HG02840 (cell line): ENCODE measurements around the gene PITX1.
"Not testable (repeated sequence)": the region's sequence is repeated elsewhere in the genome, so short reads cannot be mapped to it uniquely, and the experiment has no call there.

Source experiments
- ATAC-seq: cut with Tn5 transposase; IDR thresholded peaks from one replicate; pipeline ENCODE4 v1.9.1; 2021; ENCODE audit warnings: mild to moderate bottlenecking, moderate library complexity, moderate number of reproducible peaks; ENCODE audit not compliant: unreplicated experiment, low FRiP score

The PITX1 gene

DNA sequence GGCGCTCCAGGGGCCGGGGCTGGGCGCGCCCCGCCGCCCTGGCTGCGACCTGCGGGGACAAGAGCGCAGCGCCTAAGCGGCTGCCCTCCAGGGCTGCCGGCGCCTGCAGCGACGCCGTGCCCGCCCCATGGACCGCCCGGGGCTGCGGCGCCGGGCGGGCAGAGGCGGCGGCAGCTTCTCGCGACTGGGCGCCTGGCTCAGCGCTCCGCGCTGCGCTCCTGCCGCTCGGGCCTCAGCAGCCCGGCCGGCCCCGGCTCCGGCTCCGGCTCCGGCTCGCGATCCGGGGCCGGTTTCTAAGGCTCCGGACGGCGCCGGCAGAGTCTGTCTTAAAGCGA lies at the start of gene PITX1:
TSS of gene PITX1 (minus strand) at position 328 of the 335 bp plus-strand sequence. CDS start 347 bp downstream, outside the sequence.
- ATAC-seq, result no peak

DNA sequence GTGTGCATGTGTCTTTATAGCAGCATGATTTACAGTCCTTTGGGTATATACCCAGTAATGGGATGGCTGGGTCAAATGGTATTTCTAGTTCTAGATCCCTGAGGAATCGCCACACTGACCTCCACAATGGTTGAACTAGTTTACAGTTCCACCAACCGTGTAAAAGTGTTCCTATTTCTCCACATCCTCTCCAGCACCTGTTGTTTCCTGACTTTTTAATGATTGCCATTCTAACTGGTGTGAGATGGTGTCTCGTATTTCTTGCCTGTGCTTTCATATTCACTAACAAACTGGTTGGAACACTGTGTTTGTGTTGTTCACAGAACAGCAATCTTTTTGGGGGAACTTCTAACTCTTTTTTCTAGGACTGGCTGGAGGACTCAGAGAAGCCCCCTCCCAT lies 49.3 kb upstream of the PITX1 start:
- ATAC-seq, result not testable (repeated sequence)

DNA sequence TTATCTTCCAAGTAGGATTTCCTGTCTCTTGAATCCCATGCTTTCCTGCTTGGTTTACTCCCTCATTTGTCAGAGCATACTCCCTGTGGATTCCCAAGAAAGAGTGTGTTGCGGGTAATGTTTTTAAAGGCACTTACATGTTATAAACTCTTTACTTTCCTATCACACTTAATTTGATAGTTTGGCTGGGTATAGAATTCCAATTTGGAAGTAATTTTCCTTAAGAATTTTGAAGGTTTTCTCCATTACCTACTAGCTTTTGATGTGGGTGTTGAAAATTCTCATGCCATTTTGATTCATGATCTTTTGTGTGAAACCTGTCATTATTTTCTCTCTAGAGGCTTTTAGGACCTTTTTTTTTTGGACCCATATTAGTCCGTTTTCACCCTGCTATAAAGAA lies 47.2 kb upstream of the PITX1 start:
- ATAC-seq, result no peak

DNA sequence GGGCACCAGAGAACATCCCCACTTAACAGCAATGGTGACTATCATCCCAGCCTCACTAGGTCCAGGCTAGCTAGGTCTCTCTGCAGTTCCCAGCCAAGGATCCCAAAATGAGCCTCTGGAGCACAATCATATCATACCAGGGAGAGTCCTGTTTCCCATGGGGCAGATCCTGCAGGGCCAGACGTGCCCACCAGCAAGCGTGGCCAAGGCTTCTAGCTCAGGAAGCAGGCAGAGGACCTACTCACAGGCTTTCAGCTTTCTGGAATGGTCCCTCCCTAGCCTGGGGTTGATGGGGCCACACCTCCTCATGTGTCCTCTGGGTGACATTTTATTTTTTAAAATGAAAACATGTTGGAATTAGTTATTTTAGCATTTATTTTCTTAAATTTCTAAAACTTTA lies 45.7 kb upstream of the PITX1 start:
- ATAC-seq, result no peak

DNA sequence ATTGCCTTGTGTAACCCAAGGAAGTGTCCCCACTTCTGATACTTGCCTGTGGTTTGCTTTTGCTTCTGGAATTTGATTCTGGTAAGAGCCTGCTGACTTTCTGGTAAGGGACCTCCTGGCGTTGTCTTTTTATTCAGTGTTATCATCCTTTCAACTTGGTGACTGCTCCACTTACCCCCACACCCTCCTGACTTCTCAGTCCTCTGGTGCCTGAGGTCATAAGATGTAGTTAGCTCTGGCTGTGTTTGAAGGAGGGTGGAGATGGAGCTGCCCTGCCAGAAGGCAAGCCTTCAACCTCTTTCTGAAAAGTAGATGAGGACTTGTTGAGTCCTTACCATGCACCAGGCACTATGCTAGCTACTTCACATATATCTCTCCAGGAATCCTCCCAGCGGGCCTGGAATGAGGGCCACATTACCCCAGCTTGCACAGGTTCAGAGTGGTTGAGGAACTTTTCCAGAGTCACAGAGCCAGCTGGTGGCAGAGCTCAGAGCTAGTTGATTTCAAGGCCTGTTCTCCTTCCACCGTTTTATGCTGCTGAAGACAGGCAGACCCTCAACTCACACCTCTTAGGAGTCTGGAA lies 45.2 kb upstream of the PITX1 start:
- ATAC-seq, result no peak

DNA sequence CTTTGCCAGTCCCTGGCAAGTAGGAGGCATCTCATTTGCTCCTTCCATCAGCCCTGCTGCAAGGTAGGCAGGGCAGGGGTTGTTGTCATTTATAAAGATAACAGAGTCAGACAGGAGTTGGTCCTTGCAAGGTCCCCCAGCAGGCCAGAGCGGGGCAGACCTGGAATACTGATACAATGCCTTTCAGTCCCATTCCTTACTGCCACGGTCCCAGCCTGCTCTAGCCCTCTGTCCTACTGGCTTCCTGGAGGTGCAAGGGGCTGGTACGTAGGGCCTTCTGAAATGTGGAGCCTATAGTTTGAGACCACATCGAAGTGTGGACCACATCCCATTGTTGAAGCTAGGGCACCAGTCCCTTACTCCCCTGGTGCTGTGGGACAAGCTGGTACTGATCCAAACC lies 42.8 kb upstream of the PITX1 start:
- ATAC-seq, result no peak

DNA sequence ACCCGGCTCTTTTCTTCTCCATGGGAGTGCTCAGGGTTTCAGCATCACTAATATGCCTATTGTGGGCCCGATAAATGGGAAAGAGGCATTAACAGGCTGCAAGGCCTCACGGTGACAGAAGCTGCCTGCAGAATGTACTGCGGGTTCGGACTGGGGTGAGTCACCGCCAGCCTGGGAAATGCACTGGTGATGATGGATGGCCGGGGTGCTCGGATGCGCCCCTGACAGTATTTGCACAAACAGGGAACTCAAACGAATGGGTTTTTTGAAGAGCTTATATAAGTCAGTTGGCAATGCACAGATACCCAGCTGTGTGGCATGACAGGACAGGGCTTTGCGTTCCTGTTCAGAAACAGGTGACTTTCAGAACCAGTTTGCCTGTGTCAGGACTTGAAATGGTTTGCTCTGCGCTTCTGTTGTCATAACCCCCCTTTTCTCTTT lies 42.0 kb upstream of the PITX1 start:
- ATAC-seq, result no peak

DNA sequence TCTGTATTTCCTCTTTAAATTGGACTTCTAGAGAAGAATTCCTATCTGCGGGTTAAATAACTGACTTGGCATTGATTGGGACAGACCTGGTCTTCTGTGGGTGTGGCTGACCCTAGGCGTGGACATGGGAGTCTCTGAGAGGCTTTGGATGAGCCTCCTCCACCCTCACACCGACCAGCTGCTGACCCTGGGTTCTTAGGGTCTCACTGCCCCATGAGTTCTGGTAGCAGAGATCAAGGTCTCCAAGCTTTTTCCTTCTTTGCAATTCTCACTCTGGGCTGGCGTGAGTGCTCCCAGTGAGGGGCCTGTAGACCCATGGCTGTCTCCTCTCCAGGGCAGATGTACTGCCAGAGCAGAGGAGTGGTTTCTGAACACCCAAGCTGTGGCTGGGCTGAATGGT lies 41.6 kb upstream of the PITX1 start:
- ATAC-seq, result no peak

DNA sequence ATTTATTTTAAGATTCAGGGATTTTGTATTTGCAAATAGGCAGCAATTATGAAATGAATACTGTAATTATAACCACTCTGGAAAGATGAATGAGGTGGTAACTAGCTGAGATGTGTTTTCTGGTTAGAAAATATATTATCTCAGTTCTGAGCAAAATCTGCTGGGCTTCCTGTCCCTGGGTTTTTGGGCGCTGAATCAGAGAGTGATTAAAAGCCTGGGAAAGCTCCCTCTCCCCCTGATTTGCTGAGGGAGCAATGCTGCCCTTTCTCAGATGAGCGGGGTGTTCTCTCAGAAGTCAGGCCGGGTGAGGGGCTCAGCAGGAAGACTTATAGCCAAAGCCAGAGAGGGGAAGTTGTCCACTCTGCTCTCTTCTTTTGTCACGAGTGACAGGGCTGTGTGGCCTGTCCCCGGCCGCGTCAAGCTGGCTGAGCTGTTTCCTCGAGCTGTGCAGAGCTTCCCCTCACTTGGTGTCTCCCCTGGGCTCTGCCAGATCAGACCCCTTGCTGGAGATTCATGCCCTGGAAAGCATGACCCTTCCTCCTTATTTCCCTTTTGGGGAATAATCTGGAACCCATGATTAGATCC lies 39.8 kb upstream of the PITX1 start:
- ATAC-seq, result no peak

DNA sequence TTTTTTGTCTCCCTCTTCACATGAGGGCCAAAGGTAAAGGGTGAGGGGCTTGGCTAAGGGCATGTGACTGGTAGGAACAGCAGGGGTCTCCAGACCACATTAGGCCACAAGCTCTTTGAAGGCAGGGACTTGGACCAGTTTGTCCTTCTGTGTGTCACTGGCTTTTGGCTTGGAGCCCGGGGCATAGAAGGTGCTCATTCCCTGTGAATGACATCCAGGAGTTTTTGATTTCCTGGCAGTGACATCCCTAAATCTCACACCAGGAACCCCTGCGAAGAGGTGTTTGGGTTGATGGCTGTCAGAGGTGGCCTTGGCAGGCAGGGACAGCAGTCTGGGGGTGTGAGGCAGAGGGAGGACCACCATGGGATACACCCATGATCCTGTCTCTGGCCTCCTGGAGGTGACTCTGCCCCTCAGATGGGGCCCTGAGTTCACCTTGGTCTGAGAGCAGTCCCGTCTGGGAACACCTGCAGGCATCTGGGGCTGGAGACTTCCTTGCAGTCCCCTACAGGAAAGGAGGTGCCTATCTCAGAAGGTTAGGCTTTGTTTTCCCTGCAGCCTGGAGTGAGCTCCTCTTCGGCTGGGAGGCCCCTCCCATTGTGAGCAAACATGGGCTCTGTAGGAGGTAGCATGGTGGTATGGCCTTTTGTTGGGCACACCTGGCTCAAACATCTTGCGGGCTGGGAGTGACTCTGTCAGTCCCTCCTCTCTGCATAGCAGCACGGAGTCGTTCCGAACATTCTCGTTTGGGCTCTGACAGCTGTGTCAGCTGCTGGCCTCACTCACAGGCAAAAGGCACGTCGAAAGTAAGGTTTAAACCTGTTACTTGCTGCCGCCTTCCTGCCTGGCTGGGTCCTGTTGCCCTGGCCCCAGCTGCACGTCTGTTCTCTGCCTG lies 38.6 kb upstream of the PITX1 start:
- ATAC-seq, result no peak

DNA sequence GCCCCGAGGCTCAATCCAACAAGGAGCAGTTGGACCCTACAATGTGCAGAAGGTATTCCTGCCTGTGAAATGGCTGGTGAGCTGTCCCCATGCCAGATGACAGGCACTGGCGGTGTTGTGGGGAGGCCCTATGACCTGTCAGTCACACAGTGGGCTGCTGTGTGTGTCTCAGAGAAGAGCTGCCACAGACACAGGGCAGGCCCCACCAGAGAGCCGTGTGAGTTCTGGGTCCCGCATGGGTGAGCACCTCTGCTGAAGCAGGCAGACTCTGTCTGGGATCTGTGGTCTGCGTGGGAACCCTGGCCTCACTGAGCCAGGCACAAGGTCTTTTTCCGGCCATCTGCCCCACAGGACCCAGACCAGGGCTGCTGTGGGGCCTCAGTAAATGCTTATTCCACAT lies 37.3 kb upstream of the PITX1 start:
- ATAC-seq, result no peak

DNA sequence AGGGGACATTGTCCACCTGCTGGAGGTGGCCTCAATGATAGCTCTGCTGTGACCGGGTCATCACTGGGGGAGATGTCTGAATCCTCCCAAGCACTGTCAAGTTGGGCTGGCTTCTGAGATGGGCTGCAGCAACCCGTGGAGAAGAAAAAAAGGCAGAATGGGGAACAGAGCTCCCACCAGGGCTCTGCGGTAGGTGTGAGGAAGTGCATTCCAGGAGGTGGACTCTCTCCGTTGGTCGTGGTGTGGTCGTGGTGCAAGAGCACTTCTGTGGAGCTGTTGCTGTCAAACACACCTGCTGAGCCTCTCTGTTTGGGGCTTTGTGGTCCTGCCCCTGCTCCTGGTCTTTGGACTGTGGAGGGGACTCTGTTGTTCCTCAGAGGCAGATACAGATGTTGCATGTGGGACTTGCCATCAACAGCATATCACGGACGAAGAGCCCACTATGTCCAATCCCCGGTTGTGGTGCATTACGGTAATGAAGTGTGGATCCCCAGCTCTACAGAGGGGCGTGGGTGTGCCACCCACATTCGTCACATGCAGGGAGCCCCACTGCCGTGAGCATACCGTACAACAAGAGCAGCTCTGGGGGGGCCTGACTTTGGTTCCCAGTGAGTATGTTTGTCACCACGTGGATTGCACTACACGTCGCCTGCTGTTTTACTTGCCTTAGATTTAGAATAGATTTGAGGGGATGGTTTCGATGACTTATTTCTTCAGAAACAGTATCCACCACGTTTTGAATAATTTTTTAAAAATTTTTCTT lies 36.0 kb upstream of the PITX1 start:
- ATAC-seq, result no peak

DNA sequence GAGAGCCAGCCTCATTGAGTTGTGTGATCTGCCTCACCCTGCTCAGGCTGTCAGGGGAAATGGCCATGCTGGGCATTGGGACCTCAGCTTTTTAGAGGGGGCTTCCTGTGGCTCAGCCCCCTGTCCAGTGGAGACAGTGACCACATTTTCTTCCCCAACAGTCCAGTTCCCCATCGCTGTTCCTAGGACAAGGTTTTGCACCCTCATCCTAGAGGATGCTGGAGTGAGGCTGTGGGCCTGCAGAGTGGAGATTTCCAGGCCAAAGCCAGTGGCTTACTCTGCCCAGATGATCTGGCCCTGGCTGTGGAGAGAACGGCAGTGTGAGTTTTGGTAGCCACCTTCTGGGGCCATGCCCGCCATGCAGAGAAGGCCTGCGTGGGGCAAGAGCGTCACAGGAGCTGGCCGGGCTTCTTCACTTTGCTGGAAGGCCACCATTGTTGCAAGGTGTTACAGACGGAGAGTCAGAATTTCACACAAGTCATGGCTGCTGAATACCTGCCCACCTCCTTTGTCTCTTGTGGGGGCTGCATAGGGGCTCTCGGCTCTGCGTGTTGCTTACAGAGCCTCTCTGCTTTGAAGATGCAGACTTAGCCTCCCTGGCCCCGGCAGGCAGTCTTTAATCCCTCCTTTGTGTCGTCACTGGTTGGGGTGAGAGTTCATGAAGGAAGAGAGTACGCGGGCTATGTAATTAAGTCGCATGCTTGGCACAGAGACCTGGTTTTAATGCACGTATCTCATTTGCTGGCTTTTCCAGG lies 35.2 kb upstream of the PITX1 start:
- ATAC-seq, result no peak

DNA sequence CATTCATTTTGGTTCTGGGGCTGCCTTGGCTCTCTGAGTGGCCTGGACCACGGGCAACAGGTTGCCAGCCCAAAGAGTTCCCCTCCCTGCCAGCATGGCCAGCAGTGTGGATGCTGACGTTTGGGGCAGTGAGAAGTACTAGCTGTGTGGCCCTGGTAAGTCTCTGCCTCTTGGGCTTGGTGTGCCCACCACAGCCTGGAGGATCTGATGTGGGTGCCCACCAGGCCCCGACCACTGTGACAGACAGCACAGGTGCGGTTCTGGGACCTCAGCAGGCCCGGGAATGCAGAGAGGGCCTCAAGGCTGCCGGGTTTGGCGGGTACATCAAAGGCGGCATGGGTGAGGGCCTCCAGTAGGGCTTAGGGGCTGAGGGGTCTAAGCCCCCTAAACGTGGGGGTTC lies 33.6 kb upstream of the PITX1 start:
- ATAC-seq, result no peak

DNA sequence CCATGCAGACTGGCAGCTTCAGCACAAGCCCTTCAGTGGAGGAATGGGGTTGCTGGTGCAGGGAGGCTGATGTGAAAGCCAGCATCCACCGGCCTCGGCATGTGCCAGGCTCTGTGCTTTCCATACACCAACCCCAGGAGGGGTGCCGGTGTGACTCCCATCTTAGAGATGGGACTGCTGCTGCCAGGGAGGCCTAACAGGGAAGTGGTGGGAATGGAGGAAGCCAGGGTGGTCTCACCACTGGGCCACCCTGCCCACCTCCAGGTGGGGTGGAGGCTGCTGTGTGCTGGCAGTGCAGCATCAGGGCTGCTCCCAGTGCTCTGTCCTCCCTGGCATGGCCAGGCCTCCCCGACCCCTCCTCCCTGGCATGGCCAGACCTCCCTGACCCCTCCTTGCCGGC lies 32.8 kb upstream of the PITX1 start:
- no peak for ATAC-seq

DNA sequence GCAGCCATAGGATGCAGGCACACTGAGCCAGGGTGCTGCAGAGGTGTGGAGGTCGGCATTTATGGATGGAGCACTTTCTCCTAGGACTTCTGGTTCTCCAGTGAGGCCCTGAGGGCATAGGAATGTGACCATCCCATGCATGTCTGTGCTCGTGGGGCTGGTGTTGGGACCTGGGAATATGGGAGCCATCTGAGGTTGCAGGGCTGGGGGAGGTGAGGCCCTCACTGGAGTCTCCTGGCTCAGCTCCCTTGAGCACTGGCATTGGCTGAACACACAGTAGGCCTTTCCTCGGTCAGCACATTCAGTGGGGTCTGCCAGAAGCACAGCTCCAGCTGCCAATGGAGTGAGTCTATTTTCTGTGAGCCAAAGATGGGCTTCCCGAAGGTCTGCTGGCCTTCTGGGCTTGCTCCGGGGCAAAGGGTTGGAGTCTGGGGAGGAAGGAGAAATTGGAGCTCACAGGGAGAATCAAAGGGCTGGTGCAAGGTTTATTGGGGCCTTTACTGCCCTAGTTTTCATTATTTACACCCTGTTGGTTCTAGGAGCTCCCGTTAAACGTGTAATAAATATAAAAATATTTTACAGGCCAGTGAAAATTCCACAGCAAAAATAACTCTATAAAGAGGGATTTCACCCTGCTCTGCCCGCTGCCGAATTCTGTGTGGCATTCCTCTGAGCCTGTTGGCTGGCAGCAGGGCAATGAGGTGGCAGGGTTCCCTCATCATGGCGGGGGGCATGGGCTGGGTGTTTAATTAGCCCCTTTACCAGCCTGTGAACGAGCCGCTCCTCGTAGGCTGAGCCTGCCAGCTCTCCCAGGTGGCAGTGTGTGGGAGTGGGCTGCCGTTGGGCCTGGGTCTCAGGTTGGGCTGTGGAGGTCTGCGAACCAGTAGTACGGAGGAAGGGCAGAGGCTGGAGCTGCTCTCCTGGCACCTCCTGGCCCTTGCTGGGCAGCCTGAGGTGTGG lies 31.6 kb upstream of the PITX1 start:
- ATAC-seq, result no peak

DNA sequence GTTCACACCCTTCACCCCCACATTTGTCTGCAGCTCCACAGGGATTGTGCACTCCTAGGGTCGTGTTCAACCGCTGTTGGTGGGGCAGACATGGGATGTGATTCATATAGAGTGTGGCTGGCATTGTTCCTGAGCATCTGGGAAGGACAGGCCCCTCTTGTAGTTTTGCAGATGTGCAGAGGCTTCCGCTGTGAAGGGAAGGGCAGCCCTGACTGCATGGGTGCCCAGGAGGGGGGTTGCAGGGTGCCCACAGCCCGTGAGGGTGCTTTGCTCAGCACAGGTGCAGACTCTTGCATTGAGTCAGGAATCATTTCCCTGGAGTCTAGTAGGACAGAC lies 30.2 kb upstream of the PITX1 start:
- no peak for ATAC-seq

DNA sequence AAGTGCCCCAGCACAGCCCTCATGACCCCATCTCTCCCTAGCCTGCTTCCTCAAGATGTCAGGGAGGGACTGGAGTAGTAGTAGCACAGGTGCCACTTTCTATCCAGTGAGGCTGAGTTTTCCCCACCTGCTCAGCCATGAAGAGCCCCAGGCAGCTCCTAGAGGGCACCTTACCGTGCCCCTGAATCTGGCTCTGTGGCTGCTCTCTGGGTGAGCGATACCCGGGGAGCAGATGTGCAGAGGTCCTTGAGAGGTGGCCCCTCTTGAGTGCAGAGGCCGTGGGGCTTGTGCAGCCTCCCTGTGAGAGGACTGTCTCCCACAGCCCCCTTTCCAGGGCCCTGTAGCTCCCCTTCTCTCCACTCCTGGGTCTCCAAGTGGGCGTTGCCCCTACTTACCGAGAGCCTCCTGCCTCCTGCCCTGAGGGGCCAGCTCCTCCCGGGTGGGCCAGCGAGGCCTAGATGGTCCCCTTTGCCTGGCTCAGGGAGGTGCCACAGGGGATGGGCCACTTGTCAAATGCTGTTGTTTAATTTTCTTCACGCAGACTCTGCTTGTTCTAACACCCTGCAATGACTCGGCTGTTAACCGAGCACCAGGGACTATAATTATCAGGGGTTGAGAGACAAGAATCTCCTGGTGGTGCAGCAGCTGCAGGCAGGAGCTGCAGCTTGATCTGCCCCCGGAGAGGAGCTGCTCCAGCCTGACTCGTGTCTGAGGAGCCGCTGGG lies 29.6 kb upstream of the PITX1 start:
- ATAC-seq, result no peak

DNA sequence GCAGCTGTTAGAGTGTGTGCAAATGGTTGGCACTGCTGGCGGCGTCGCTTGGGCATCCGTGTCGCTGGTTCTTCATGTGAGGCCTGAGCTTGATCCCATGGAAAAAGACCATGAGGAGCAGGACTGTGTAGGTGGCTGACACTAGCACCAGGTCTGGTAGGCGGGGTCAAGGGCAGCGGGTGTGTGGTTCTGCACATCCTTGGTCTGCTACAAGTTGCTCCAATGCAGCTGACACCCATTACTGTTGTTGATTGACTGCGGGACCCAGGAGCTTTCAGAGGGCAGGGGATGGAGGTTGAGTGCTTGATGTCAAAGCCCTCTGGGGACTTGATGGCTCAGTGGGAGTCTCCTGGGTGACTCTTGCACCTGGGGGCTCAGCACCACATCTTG lies 29.0 kb upstream of the PITX1 start:
- ATAC-seq, result no peak
